ENCODE results near the gene MGA. TPM values are rescaled to one million over a fixed set of nuclear protein-coding genes. Genes with fewer than 3 reads are reported as not detected.

The MGA gene
- 38.0 to 39.4 TPM (median 38.3 TPM) in 3 replicates for total RNA-seq
- long read RNA-seq, partial matches to known transcripts, result 2 of 8 reads
- long read RNA-seq, other reads (novel, unspliced or antisense), result 6 of 8 reads

DNA sequence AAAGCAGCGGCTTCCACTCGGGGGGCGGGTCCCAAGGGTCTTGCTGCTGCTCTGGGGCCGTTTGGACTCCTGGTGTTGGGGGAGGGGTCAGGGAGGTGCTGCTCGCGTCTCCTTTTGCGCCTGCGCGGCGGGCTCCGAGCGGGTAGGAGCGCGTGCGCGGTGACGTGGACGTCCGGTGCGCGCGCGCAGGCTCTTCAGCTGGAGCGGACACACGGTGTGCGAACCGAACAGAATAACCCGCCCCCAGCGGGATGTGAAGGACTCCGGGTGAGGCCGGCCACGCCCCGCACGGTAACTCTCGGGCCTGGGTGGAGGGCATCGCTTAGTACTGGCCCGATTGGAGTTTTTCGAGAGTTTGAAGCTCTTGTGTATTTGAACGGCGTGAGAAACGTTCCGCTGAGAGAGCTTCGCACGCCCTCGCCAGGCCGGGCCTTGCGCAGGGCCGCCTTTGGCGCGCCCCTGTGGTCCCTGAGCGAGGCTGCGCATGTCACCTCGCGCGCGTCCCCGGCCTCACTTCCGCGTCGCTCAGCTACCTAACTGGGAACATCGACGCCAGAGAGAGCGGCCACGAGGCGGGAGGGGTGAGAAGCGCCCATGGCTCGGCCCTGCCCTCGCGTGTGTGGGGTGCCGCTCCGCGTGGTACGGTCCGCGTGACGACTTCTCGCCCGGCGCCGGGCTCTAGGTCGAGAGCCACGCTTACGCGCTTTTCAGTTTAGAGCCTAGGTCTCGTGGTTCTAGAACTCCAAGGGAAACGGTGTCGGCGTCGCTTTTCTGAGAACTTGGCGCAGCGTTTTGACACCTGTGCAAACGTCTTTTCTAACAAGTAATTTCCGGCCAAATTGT is at the start of gene MGA:
Gene MGA, plus strand, starts transcription at position 171 of the 843 bp plus-strand sequence.
- peaks cover 46% of the 10 kb centered on the region for H3K4me1 Mint-ChIP-seq (ENCODE audit: low read depth)
- H3K27me3 Mint-ChIP-seq (ENCODE audit: low read depth), result no peaks in the 10 kb centered on the region
- peak within 1 kb of the TSS; percentile 86 for H3K4me3 Mint-ChIP-seq (ENCODE audit: unreplicated experiment)
- no peaks in the 10 kb centered on the region for H3K36me3 Mint-ChIP-seq (ENCODE audit: low read depth)
- peak; percentile 96 for DNase-seq (ENCODE audit: low spot score)
- TF ChIP-seq, protein P1, sequence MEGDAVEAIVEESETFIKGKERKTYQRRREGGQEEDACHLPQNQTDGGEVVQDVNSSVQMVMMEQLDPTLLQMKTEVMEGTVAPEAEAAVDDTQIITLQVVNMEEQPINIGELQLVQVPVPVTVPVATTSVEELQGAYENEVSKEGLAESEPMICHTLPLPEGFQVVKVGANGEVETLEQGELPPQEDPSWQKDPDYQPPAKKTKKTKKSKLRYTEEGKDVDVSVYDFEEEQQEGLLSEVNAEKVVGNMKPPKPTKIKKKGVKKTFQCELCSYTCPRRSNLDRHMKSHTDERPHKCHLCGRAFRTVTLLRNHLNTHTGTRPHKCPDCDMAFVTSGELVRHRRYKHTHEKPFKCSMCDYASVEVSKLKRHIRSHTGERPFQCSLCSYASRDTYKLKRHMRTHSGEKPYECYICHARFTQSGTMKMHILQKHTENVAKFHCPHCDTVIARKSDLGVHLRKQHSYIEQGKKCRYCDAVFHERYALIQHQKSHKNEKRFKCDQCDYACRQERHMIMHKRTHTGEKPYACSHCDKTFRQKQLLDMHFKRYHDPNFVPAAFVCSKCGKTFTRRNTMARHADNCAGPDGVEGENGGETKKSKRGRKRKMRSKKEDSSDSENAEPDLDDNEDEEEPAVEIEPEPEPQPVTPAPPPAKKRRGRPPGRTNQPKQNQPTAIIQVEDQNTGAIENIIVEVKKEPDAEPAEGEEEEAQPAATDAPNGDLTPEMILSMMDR (IDR thresholded peaks at IDR 0.05), result peak; percentile 60
- peak within 1 kb of the TSS; percentile 97 for H3K27ac Mint-ChIP-seq (ENCODE audit: unreplicated experiment)
- no peaks in the 10 kb centered on the region for H3K9me3 Mint-ChIP-seq (ENCODE audit: low read depth)

GRCh38 chr15:41620536-41621199 is 39.5 kb upstream of the MGA start:
- peaks cover 9% of the 10 kb centered on the region for H3K9me3 Mint-ChIP-seq (ENCODE audit: low read depth)
- H3K36me3 Mint-ChIP-seq (ENCODE audit: low read depth), result peaks cover 2% of the 10 kb centered on the region
- H3K27ac Mint-ChIP-seq (ENCODE audit: unreplicated experiment), result peak overlapping the region; percentile 98
- TF ChIP-seq, protein P1 (IDR thresholded peaks at IDR 0.05), result no peak
- H3K4me1 Mint-ChIP-seq (ENCODE audit: low read depth), result peaks cover 18% of the 10 kb centered on the region
- no peaks in the 10 kb centered on the region for H3K27me3 Mint-ChIP-seq (ENCODE audit: low read depth)
- no peak for DNase-seq (ENCODE audit: low spot score)
- peak overlapping the region; percentile 88 for H3K4me3 Mint-ChIP-seq (ENCODE audit: unreplicated experiment)

DNA sequence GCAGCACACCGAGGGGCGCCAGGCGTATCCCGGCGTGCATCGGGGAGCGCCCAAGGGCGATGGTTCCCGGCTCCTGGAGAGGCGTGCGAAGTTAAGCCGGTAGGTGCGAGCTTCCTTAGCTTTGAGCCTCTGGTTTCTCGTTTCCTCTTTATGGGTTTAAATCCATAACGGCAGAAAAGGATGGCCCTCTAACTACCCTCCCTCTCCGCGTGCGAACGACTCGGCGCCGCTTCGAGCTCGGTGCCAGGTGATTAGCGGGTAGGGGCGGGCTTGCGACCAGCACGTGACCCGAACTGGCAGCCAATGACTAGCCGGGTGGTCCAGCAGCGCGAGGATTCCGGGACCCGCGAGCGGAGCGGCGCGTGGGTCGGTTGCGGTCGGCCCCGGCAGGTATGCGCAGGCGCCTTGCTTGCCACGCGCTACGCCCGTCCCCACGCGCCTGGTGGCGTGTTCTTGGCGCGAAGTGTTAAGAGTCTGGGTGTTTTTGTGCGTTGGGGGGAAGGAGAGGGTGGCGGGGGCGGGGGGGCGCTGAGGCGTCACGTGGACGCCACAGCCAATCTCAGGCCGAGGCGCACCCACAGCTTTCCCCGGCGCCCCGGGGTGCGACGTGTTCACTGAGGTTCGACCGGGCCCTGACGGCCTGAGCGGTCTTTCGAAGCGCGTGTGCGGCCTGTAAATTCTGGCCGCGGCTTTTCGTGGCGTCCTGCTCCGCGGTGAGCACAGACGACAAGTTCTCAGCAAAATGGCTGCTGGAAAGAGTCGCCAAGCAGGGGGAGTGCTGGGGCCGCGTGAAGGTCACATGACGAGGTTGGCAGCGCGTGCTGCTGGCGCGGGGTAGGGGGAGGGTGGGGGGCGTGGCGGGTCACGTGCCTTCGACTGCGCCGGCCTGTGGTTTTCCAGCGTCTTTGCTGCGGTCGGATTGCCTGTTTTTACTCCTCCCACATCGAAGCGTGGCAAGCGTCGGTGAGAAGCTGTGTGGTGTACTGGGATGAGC is 38.7 kb upstream of the MGA start:
- H3K4me1 Mint-ChIP-seq (ENCODE audit: low read depth), result peaks cover 18% of the 10 kb centered on the region
- TF ChIP-seq, protein P1 (IDR thresholded peaks at IDR 0.05), result no peak
- H3K27ac Mint-ChIP-seq (ENCODE audit: unreplicated experiment), result peak overlapping the region; percentile 98
- no peaks in the 10 kb centered on the region for H3K27me3 Mint-ChIP-seq (ENCODE audit: low read depth)
- DNase-seq (ENCODE audit: low spot score), result peak; percentile 96
- peaks cover 2% of the 10 kb centered on the region for H3K36me3 Mint-ChIP-seq (ENCODE audit: low read depth)
- peak overlapping the region; percentile 88 for H3K4me3 Mint-ChIP-seq (ENCODE audit: unreplicated experiment)
- H3K9me3 Mint-ChIP-seq (ENCODE audit: low read depth), result peaks cover 9% of the 10 kb centered on the region

DNA sequence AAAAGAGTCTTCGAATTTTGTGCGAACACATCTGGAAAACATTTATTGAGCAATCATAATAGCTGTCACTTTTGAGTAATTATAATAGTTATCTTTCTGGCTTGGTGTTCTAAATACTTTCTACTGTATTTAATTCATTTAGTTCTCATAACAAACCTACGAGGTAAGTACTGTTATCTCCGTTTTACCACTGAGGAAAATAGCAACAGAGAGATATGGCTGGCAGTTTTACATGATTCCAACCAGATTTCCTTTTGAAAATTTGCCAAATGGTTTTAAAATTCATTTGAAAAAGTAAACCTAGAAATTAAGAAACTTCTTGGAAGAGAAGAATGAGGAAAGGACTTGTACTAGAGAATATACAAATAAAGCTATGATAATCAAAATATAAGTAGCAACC is 37.3 kb upstream of the MGA start:
- Mint-ChIP-seq H3K27ac (ENCODE audit: unreplicated experiment) (no peak overlapping the region), H3K9me3 (ENCODE audit: low read depth) (peaks cover 5% of the 10 kb centered on the region), H3K27me3 (ENCODE audit: low read depth) (no peaks in the 10 kb centered on the region), H3K36me3 (ENCODE audit: low read depth) (peaks cover 2% of the 10 kb centered on the region), H3K4me3 (ENCODE audit: unreplicated experiment) (no peak overlapping the region), H3K4me1 (ENCODE audit: low read depth) (peaks cover 18% of the 10 kb centered on the region)
- TF ChIP-seq, protein P1 (IDR thresholded peaks at IDR 0.05), result no peak
- no peak for DNase-seq (ENCODE audit: low spot score)

Measured in chondrocyte (in vitro differentiated cells).